Nephron (organoid): ENCODE results near the gene FARP1.
"Not testable (repeated sequence)": the region's sequence is repeated elsewhere in the genome, so short reads cannot be mapped to it uniquely, and the experiment has no call there.

Experiments
- H3K27ac Mint-ChIP-seq, 3 experiments: 2 replicates each; pipeline ENCODE4 v1.8.0; 2020; ENCODE audit warnings: mixed read lengths in 3 of 3, mild to moderate bottlenecking in 2 of 3, moderate library complexity in 1 of 3
- H3K27me3 Mint-ChIP-seq: 2 replicates; pipeline ENCODE4 v1.8.0; 2021; ENCODE audit warnings: low read depth, mild to moderate bottlenecking, moderate library complexity, mixed read lengths
- H3K36me3 Mint-ChIP-seq: 2 replicates; pipeline ENCODE4 v1.8.0; 2020; ENCODE audit warnings: low read depth, mixed read lengths
- H3K4me1 Mint-ChIP-seq: 2 replicates; pipeline ENCODE4 v1.8.0; 2020; ENCODE audit warnings: mixed read lengths
- H3K4me3 Mint-ChIP-seq, 3 experiments: 2 replicates each; pipeline ENCODE4 v1.8.0; 2020; ENCODE audit warnings: mild to moderate bottlenecking in 3 of 3, mixed read lengths in 3 of 3, moderate library complexity in 2 of 3
- H3K9me3 Mint-ChIP-seq: 2 replicates; pipeline ENCODE4 v1.8.0; 2020; ENCODE audit warnings: mixed read lengths
- TF ChIP-seq, protein P1 (sequence below), 3 experiments: fragments of 200-600 bp; sonication (generic); IDR thresholded peaks; one replicate each; pipeline ENCODE4 v1.5.0; 2021; ENCODE audit warnings: antibody characterized with exemption in 3 of 3; ENCODE audit not compliant: unreplicated experiment in 3 of 3

The FARP1 gene

DNA sequence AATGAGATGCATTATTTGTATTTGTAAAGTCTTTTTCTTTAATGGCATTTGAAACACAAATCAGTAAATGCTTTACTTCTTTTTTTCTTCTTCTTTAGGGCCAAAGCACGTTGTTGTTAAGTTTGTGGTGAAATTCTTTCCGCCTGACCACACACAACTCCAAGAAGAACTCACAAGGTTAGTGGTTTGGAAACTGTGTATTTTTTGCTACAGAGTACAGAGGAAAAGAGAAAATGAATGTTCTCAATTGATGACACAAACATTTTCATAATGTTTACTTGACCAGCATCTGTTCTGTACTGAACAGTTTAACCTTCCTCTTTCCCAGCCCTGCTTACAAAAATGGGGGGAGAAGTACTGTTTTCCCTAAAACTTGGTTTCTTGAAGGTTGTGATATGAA is 225.1 kb downstream of the FARP1 start:
- Mint-ChIP-seq H3K36me3 (peaks cover 53% of the 10 kb centered on the region), H3K4me1 (peaks cover 53% of the 10 kb centered on the region), H3K27me3 (no peaks in the 10 kb centered on the region), H3K27ac (peak overlapping the region in 2 of 3 experiments; percentile 22 to 46), H3K4me3 (no peak overlapping the region), H3K9me3 (no peaks in the 10 kb centered on the region)
- TF ChIP-seq, protein P1, sequence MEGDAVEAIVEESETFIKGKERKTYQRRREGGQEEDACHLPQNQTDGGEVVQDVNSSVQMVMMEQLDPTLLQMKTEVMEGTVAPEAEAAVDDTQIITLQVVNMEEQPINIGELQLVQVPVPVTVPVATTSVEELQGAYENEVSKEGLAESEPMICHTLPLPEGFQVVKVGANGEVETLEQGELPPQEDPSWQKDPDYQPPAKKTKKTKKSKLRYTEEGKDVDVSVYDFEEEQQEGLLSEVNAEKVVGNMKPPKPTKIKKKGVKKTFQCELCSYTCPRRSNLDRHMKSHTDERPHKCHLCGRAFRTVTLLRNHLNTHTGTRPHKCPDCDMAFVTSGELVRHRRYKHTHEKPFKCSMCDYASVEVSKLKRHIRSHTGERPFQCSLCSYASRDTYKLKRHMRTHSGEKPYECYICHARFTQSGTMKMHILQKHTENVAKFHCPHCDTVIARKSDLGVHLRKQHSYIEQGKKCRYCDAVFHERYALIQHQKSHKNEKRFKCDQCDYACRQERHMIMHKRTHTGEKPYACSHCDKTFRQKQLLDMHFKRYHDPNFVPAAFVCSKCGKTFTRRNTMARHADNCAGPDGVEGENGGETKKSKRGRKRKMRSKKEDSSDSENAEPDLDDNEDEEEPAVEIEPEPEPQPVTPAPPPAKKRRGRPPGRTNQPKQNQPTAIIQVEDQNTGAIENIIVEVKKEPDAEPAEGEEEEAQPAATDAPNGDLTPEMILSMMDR (IDR thresholded peaks at IDR 0.05; ENCODE audit: unreplicated experiment in 3 of 3) = no peak

DNA sequence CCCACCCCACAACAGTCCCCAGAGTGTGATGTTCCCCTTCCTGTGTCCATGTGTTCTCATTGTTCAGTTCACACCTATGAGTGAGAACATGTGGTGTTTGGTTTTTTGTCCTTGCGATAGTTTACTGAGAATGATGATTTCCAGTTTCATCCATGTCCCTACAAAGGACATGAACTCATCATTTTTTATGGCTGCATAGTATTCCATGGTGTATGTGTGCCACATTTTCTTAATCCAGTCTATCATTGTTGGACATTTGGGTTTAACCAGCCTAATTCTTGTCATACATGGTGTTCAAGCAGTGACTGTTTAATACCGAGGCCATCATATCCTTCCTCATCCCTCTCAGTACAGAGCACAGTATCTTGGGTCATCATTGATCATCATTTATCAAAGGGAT is 226.6 kb downstream of the FARP1 start:
- H3K4me3 Mint-ChIP-seq, H3K27me3 Mint-ChIP-seq, H3K9me3 Mint-ChIP-seq: not testable (repeated sequence)
- H3K36me3 Mint-ChIP-seq = peaks cover 66% of the 10 kb centered on the region
- peaks cover 52% of the 10 kb centered on the region for H3K4me1 Mint-ChIP-seq
- H3K27ac Mint-ChIP-seq = peak overlapping the region; percentile 74 to 82 (median 81)

DNA sequence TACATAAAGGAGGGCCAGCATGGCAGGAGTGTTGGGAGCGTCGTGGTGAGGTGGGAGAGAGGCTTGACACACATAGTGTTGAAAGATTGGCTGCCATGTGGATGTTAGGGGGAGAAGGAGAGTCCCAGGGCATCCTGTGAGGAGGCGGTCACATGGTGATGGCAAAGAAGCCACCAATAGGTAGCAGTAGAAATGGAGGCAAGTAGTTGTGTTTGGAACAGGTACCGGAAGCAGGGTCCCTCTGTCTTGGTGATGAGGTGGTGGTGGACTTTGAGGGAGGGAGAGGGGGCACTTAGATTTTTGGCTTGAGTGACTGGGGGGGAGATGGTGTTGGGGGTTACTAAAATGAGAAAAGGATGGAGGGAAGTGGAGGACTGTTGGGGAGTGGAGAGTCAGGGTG is 227.4 kb downstream of the FARP1 start:
- TF ChIP-seq, protein P1 (IDR thresholded peaks at IDR 0.05; ENCODE audit: unreplicated experiment in 3 of 3) = no peak
- Mint-ChIP-seq H3K27ac (peak overlapping the region; percentile 74 to 82 (median 81)), H3K4me3 (no peak overlapping the region), H3K27me3 (peaks cover 4% of the 10 kb centered on the region), H3K4me1 (peaks cover 46% of the 10 kb centered on the region), H3K36me3 (peaks cover 74% of the 10 kb centered on the region), H3K9me3 (peaks cover 7% of the 10 kb centered on the region)

DNA sequence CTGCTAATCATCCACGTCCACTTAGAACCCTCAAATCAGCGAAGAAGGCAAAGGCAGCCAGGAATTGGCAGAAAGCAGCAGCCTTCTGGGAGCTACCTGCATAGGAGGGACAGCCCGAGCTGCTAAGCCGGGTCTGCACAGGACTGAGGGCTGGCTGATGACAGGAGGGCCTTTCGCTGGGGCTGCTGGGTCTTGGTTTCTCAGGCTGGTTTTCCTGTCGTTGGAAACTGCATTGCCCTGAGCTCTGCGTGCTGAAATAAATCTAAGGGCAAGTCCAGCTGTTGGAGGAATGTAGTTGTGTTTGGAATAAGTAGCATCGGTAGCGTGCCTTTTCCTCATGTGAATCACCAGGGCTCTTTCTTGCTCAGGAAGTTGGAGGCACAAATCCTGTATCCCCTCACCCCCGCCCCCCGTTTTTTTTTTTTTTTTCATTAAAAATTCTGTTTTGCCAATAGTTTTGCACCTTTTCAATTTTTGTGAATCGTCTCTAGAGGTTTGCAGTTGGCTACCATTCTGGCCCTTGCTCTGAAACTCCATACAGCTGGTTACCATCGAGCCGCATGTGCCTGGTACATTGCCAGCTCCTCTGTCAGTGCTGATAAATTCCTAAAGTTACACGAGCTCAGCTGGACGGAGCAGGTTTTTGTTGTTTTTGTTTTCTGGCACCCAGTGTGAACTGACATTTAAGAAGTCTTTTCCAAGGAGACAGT is 228.1 kb downstream of the FARP1 start:
- peak overlapping the region; percentile 74 to 82 (median 81) for H3K27ac Mint-ChIP-seq
- H3K27me3 Mint-ChIP-seq = peaks cover 4% of the 10 kb centered on the region
- TF ChIP-seq, protein P1 (IDR thresholded peaks at IDR 0.05; ENCODE audit: unreplicated experiment in 3 of 3) = no peak
- H3K9me3 Mint-ChIP-seq = peaks cover 7% of the 10 kb centered on the region
- H3K4me1 Mint-ChIP-seq = peaks cover 39% of the 10 kb centered on the region
- peaks cover 77% of the 10 kb centered on the region for H3K36me3 Mint-ChIP-seq
- H3K4me3 Mint-ChIP-seq = peak overlapping the region in 2 of 3 experiments; percentile 43 to 52

DNA sequence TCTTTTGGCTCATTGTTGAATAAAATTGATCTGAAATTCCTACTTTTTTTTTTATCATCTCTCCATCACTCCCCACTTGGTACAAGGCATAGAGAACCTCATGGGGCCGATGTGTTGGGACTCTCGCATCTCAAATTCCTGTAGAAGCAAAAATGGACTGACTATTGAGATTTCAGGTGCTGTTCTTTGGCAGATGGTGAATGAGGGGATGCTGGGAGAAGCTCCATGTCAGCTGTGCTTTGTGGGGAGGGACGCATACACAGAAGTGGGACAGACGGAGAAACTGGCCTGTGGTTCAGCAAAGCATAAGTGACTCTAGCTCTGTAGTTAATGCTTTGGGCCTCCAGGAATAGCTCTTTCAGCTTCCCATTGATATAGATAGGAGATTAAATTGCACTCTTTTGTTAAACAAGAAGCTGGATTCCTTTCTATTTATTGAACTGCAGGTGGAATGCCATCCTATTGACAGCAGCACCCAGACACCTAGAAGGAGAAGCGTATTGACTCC is 228.7 kb downstream of the FARP1 start:
- TF ChIP-seq, protein P1 (IDR thresholded peaks at IDR 0.05; ENCODE audit: unreplicated experiment in 3 of 3) = no peak
- H3K27me3 Mint-ChIP-seq = peaks cover 4% of the 10 kb centered on the region
- H3K36me3 Mint-ChIP-seq = peaks cover 83% of the 10 kb centered on the region

DNA sequence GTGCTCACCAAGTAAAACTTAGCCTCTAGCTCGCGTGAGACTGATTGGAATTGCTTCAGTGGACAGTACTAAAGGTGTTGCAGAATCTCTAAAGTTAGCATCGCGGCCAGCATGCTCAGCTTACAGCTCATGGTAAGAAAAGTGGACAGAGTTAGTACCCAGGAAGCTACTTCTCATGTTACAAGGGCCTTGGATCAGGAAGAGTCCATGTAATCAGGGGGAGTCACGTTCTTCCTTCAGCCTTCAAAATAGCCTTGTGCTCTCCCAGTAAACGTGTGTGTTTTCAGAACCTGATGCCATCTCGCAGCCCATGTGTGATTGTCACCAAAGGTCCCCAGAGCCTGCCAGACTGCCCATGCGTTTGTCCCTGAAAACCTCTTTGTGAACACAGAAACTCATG is 230.0 kb downstream of the FARP1 start:
- H3K27ac Mint-ChIP-seq = peak overlapping the region; percentile 78 to 82 (median 79)
- peaks cover 14% of the 10 kb centered on the region for H3K9me3 Mint-ChIP-seq
- TF ChIP-seq, protein P1 (IDR thresholded peaks at IDR 0.05; ENCODE audit: unreplicated experiment in 3 of 3) = no peak
- peak overlapping the region in 2 of 3 experiments; percentile 13 to 16 for H3K4me3 Mint-ChIP-seq
- H3K4me1 Mint-ChIP-seq = peaks cover 39% of the 10 kb centered on the region
- peaks cover 88% of the 10 kb centered on the region for H3K36me3 Mint-ChIP-seq
- H3K27me3 Mint-ChIP-seq = peaks cover 4% of the 10 kb centered on the region

More for the DNA sequence above, 228.7 kb downstream of the FARP1 start:
- Mint-ChIP-seq H3K4me1 (peaks cover 39% of the 10 kb centered on the region), H3K9me3 (peaks cover 13% of the 10 kb centered on the region), H3K4me3 (peak overlapping the region in 2 of 3 experiments; percentile 43 to 52), H3K27ac (peak overlapping the region; percentile 74 to 82 (median 81))
